ENCODE data around the gene TMEM63C.

The TMEM63C gene, protein sequence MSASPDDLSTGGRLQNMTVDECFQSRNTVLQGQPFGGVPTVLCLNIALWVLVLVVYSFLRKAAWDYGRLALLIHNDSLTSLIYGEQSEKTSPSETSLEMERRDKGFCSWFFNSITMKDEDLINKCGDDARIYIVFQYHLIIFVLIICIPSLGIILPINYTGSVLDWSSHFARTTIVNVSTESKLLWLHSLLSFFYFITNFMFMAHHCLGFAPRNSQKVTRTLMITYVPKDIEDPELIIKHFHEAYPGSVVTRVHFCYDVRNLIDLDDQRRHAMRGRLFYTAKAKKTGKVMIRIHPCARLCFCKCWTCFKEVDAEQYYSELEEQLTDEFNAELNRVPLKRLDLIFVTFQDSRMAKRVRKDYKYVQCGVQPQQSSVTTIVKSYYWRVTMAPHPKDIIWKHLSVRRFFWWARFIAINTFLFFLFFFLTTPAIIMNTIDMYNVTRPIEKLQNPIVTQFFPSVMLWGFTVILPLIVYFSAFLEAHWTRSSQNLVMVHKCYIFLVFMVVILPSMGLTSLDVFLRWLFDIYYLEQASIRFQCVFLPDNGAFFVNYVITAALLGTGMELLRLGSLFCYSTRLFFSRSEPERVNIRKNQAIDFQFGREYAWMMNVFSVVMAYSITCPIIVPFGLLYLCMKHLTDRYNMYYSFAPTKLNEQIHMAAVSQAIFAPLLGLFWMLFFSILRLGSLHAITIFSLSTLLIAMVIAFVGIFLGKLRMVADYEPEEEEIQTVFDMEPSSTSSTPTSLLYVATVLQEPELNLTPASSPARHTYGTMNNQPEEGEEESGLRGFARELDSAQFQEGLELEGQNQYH

DNA sequence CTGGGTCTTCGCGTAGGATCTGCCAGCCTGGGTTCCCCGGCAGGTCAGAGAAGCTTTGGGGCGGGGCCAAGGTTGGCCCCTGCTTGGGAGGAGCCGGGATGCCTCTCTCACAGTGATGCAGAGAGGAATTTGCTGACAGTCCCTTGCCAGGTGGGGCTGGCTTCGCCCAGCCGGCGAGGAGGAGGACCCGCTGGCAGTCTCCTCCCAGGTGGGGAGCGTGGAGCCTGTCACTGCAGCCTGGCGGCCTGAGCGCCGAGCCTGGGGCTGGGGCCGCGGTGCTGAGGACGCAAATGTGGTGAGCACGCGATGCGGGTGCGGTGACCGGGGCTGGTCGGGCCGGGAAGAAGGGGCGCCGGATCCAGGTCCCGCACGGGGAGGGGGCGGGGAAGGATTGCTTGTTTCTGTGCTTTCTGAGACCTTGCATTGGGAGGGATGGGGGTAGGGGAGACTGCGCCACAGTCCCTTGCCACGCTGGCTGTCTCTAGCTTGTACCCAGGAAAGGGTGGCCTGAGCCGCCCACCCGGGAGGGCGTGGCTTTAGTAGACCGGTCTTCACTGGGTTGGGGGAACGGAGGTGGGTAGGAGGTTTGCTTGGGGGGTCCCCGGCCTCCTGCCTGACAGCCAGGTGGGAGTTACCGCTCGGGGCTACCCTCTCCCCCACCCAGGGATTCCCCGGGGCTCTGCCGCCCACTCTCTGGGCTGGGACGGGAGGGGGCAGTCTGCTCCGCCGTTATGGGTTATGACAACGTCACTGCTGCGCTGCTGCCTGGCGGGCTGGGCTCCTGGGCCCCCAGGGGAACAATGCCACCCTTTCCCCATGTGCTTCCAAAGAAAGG, at the start of gene TMEM63C:
Gene TMEM63C (plus strand): TSS at position 196 of the 835 bp plus-strand sequence. CDS start 37,016 bp downstream, outside the sequence.
- Histone ChIP-seq H3K4me2 (peak within 1 kb of the TSS; percentile 71), H4K20me1 (ENCODE audit: insufficient read depth) (no peaks in the 10 kb centered on the region), H3K4me1 (ENCODE audit: low read depth, poor library complexity, severe bottlenecking) (peaks cover 9% of the 10 kb centered on the region), H3K9ac (peak within 1 kb of the TSS; percentile 49; the same call in 1 of the 2 replicates), H3K36me3 (ENCODE audit: insufficient read depth) (no peaks in the 10 kb centered on the region), H2AFZ (ENCODE audit: low read depth) (peak within 1 kb of the TSS; percentile 84), H3K27me3 (ENCODE audit: insufficient read depth, low read depth) (no peaks in the 10 kb centered on the region), H3K4me3 (IDR thresholded peaks at IDR 0.05; ENCODE audit: insufficient read depth, low read depth, low read length) (no peak within 1 kb of the TSS), H3K27ac (no peak within 1 kb of the TSS), H3K79me2 (ENCODE audit: insufficient read depth, low read depth) (no peaks in the 10 kb centered on the region)
- TF ChIP-seq, protein P1, sequence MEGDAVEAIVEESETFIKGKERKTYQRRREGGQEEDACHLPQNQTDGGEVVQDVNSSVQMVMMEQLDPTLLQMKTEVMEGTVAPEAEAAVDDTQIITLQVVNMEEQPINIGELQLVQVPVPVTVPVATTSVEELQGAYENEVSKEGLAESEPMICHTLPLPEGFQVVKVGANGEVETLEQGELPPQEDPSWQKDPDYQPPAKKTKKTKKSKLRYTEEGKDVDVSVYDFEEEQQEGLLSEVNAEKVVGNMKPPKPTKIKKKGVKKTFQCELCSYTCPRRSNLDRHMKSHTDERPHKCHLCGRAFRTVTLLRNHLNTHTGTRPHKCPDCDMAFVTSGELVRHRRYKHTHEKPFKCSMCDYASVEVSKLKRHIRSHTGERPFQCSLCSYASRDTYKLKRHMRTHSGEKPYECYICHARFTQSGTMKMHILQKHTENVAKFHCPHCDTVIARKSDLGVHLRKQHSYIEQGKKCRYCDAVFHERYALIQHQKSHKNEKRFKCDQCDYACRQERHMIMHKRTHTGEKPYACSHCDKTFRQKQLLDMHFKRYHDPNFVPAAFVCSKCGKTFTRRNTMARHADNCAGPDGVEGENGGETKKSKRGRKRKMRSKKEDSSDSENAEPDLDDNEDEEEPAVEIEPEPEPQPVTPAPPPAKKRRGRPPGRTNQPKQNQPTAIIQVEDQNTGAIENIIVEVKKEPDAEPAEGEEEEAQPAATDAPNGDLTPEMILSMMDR (conservative IDR thresholded peaks at IDR 0.05; ENCODE audit: low read depth, low read length): no peak

DNA sequence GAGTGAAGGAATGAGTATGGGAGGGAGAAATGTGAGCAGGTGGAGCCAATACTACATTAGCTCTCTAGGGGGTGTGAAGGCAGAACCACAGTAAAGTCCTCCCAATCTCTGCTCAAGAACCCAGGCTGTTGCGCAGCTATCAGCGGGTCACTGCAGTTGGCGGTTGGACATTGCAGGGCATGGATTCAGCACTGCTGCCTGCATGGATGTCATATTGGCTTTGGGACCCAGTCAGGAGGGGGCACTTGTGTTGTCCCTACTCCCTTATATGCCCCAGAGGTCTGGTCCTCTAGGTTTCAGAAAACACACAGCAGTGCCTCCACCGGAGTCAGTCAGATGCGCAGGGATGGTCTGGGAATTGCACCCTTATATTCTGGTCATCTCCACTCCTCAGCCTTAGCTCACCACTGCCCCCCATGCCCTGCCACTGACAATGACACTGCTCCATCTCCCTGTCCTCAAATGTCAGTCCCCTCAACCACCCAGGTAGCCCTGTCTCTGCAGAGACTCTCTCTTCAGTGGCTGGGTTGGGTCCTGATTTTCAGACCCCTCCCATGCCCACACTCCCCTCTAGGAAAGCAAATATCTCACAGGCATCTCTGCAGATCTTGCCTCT, 49.6 kb upstream of the TMEM63C start:
- Histone ChIP-seq H3K4me1 (ENCODE audit: low read depth, poor library complexity, severe bottlenecking) (no peaks in the 10 kb centered on the region), H3K4me3 (IDR thresholded peaks at IDR 0.05; ENCODE audit: insufficient read depth, low read depth, low read length) (no peak overlapping the region), H3K27me3 (ENCODE audit: insufficient read depth, low read depth) (peaks cover 27% of the 10 kb centered on the region)

DNA sequence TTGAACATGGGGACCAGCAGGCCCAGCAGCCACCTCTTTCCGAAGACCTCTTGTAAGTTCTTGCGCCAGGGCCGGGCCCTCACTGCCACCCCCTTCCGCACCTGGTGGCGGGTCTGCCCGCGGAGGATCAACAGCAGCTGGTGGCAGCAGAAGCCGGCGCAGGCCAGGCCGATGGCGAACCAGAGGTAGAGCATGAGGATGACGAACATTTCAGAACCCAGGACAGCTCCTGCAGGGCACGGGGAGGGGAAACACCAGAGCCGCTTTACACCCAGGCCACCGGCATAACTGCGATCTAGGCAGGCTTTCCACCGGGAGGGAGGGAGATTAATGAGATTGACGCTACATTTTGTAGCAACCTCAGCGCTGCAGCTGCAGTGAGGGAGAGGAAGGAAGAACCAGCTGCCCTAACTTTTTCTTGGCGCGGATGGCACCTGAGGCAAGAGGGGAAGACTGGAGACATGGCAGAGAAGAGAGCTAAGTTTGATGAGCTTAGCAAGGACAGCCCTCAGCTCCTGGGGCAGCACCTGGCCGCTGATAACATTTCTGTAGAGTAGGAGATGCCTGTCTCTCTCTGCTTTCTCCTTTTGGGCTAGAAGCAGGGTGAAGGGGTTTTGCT, 47.8 kb upstream of the TMEM63C start:
- Histone ChIP-seq H3K27ac (no peak overlapping the region), H3K79me2 (ENCODE audit: insufficient read depth, low read depth) (no peaks in the 10 kb centered on the region), H3K4me3 (IDR thresholded peaks at IDR 0.05; ENCODE audit: insufficient read depth, low read depth, low read length) (no peak overlapping the region), H2AFZ (ENCODE audit: low read depth) (no peak overlapping the region), H3K9ac (no peak overlapping the region), H3K36me3 (ENCODE audit: insufficient read depth) (no peaks in the 10 kb centered on the region), H3K4me1 (ENCODE audit: low read depth, poor library complexity, severe bottlenecking) (no peaks in the 10 kb centered on the region), H3K4me2 (no peak overlapping the region), H4K20me1 (ENCODE audit: insufficient read depth) (no peaks in the 10 kb centered on the region), H3K27me3 (ENCODE audit: insufficient read depth, low read depth) (peaks cover 25% of the 10 kb centered on the region)
- TF ChIP-seq, protein P1 (conservative IDR thresholded peaks at IDR 0.05; ENCODE audit: low read depth, low read length): no peak

More for the DNA sequence above, 49.6 kb upstream of the TMEM63C start:
- TF ChIP-seq, protein P1 (conservative IDR thresholded peaks at IDR 0.05; ENCODE audit: low read depth, low read length): no peak
- Histone ChIP-seq H3K36me3 (ENCODE audit: insufficient read depth) (no peaks in the 10 kb centered on the region), H3K9ac (no peak overlapping the region), H3K79me2 (ENCODE audit: insufficient read depth, low read depth) (no peaks in the 10 kb centered on the region), H4K20me1 (ENCODE audit: insufficient read depth) (no peaks in the 10 kb centered on the region), H2AFZ (ENCODE audit: low read depth) (no peak overlapping the region), H3K4me2 (no peak overlapping the region), H3K27ac (no peak overlapping the region)
